IPS DF 6.9 (cell line): ENCODE results near the gene IPO13.

Experiments used
- DNase-seq: peaks from one replicate; pipeline ENCODE4 v3.0.0-alpha.2; 2013; ENCODE audit warnings: low read depth, low spot score
- H3K27ac ChIP-seq: one replicate; pipeline ENCODE4 v1.5.1; 2013; ENCODE audit warnings: low read length, control low read depth
- H3K27me3 ChIP-seq: 2 replicates; pipeline ENCODE4 v1.6.1; 2013; ENCODE audit warnings: mild to moderate bottlenecking, low read length; ENCODE audit not compliant: control insufficient read depth, insufficient read depth
- H3K36me3 ChIP-seq: 2 replicates; pipeline ENCODE4 v1.6.1; 2013; ENCODE audit warnings: low read length; ENCODE audit not compliant: control insufficient read depth, insufficient read depth
- H3K4me1 ChIP-seq: 2 replicates; pipeline ENCODE4 v1.6.1; 2013; ENCODE audit warnings: low read length; ENCODE audit not compliant: control insufficient read depth, insufficient read depth
- H3K4me3 ChIP-seq: 2 replicates; pipeline ENCODE4 v1.5.1; 2013; ENCODE audit warnings: mild to moderate bottlenecking, low read length
- H3K9me3 ChIP-seq: 2 replicates; pipeline ENCODE4 v1.6.1; 2013; ENCODE audit warnings: low read length, inconsistent platforms; ENCODE audit not compliant: control insufficient read depth, insufficient read depth
- WGBS: extraction: QIAGEN DNeasy Blood & Tissue Kit; methylation state at CpG from one replicate; pipeline ENCODE4 v1.1.7; 2013; ENCODE audit warnings: mixed read lengths, missing lambda C conversion rate; ENCODE audit not compliant: insufficient read length, insufficient coverage; 5-methylcytosine and 5-hydroxymethylcytosine counted together

The IPO13 gene

DNA sequence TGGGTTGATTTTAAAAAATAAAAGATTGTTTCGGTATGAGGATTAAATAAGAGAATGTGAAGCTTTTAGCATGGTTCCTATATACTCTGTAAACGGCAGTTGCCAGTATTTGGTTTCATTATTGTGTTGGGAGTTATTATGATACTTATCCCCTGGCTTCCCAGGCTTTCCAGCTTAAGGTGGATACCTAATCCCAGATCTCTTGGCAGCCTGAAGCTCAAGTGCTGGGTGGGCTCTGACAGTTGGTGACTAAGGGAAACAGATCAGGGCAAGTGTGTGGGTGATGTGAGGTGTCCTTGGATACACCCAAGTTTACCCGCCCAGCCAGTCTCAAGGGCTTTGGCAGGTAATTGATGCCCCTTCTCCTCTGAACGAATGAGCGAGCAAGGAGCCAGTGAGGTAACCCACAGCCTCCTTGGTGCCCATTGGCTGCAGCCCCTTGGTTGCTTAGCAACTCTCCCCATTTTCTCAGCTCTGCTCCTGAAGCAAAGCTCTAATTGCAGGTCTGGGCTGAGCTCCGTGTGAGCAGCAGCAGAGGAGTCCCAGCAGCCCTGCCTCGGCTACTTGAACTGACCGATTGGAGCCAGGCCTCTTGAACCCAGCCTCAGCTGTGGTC is 6.1 kb downstream of the IPO13 start:
- peaks cover 7% of the 10 kb centered on the region; the same call in 1 of the 2 replicates for H3K36me3 ChIP-seq
- 88% methylated on average over 2 of the region's 8 CpGs for WGBS
- peaks cover 4% of the 10 kb centered on the region for H3K4me1 ChIP-seq
- H3K4me3 ChIP-seq = no peak overlapping the region
- H3K27me3 ChIP-seq = no peaks in the 10 kb centered on the region
- no peaks in the 10 kb centered on the region for H3K9me3 ChIP-seq
- DNase-seq = no peak
- no peak overlapping the region for H3K27ac ChIP-seq

DNA sequence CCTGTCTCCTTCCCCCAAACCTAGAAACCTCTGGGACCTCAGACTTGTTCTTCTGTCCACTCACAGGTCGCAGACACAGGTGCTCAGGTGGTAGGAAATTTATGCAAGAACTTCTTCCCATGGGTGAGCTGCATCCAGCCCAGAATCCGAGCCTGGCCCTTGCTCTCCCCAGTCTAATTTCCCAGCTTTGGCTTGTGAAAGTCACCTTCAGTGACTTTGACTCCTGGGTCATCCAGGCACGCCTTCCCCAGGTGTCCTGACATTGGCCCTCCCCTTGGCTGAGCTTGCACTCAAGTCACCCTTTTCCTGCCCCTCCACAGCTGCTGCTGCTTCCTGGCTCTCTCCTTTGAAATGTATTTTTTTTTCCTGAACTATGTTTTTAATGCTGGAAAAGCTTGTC is 6.6 kb downstream of the IPO13 start:
- Histone ChIP-seq H3K4me1 (peaks cover 3% of the 10 kb centered on the region), H3K9me3 (no peaks in the 10 kb centered on the region), H3K27me3 (no peaks in the 10 kb centered on the region), H3K27ac (no peak overlapping the region), H3K36me3 (peaks cover 9% of the 10 kb centered on the region; the same call in 1 of the 2 replicates), H3K4me3 (no peak overlapping the region)
- no CpG with 5 or more reads among the region's 3 CpGs for WGBS
- no peak for DNase-seq

- H3K9me3 ChIP-seq = no peaks in the 10 kb centered on the region
- no peak overlapping the region for H3K27ac ChIP-seq
- WGBS = no CpG with 5 or more reads among the region's 5 CpGs
- no peak for DNase-seq
- H3K27me3 ChIP-seq = no peaks in the 10 kb centered on the region
- peaks cover 3% of the 10 kb centered on the region for H3K4me1 ChIP-seq
- no peak overlapping the region for H3K4me3 ChIP-seq
- H3K36me3 ChIP-seq = peaks cover 9% of the 10 kb centered on the region; the same call in 1 of the 2 replicates
Observed at GRCh38 chr1:43954036-43954435, 7.3 kb downstream of the IPO13 start.

DNA sequence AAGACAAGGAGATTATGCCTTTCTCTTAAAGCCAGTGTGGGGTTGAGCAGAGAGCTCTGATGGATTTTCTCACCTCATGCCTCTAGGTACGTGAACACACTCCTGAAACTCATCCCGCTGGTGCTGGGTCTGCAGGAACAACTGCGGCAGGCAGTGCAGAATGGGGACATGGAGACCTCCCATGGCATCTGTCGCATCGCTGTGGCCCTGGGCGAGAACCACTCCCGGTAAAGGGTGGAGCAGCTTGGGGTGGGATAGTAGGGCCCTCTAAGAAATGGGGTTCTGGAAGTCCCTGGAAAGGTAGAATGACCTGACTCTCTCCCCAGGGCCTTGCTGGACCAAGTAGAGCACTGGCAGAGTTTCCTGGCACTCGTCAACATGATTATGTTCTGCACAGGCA is 9.5 kb downstream of the IPO13 start:
- Histone ChIP-seq H3K27ac (no peak overlapping the region), H3K4me1 (peaks cover 3% of the 10 kb centered on the region), H3K36me3 (0 out of 2 replicates have a peak, but pooled peaks cover 9% of the 10 kb centered on the region), H3K27me3 (no peaks in the 10 kb centered on the region), H3K4me3 (no peak overlapping the region), H3K9me3 (no peaks in the 10 kb centered on the region)
- no peak for DNase-seq
- no CpG with 5 or more reads among the region's 8 CpGs for WGBS

- no peak overlapping the region for H3K4me3 ChIP-seq
- 0 out of 2 replicates have a peak, but pooled peaks cover 9% of the 10 kb centered on the region for H3K36me3 ChIP-seq
- WGBS = no CpG with 5 or more reads among the region's 7 CpGs
- no peaks in the 10 kb centered on the region for H3K9me3 ChIP-seq
- no peak overlapping the region for H3K27ac ChIP-seq
- no peak for DNase-seq
- peaks cover 3% of the 10 kb centered on the region for H3K4me1 ChIP-seq
- no peaks in the 10 kb centered on the region for H3K27me3 ChIP-seq
Observed at GRCh38 chr1:43957407-43958040, 10.8 kb downstream of the IPO13 start.

DNA sequence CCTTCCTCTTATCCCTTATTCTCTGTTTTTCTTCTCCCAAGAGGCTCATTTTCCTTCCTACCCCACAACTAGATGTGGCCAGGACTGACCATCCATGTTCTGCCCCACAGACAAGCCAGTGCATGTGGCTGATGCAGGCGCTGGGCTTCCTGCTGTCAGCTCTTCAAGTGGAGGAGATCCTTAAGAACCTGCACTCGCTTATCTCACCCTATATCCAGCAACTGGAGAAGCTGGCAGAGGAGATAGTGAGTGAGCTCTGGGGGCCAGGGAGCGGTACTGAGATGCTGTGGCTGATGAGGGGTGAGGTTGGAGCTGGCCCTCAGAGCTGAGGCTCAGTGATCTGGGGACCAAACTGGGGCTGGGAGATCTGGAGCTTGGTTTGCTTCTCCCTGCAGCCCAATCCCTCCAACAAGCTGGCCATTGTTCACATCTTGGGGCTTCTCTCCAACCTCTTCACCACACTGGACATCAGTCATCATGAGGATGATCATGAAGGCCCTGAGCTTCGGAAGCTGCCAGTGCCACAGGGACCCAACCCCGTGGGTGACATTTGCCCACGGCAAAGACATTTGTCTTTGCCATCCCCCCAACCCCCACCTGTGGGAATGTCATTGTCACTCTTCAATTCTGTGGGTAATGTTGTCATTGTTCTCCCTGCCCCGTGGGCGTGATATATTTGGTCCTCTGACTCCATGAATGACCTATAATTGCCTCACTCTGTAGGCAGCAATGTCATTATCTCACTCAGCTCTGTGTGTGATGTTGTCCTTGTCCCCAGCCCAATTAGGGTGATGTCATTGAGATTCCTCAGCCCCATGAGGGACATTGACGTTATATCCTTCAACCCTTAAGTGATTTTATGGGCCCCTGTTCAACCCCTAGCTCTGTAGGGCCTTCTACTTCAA is 11.9 kb downstream of the IPO13 start:
- no peaks in the 10 kb centered on the region for H3K9me3 ChIP-seq
- no peaks in the 10 kb centered on the region for H3K4me1 ChIP-seq
- DNase-seq = no peak
- WGBS = no CpG with 5 or more reads among the region's 9 CpGs
- no peak overlapping the region for H3K4me3 ChIP-seq
- H3K27ac ChIP-seq = no peak overlapping the region
- 0 out of 2 replicates have a peak, but pooled peaks cover 9% of the 10 kb centered on the region for H3K36me3 ChIP-seq
- H3K27me3 ChIP-seq = no peaks in the 10 kb centered on the region

DNA sequence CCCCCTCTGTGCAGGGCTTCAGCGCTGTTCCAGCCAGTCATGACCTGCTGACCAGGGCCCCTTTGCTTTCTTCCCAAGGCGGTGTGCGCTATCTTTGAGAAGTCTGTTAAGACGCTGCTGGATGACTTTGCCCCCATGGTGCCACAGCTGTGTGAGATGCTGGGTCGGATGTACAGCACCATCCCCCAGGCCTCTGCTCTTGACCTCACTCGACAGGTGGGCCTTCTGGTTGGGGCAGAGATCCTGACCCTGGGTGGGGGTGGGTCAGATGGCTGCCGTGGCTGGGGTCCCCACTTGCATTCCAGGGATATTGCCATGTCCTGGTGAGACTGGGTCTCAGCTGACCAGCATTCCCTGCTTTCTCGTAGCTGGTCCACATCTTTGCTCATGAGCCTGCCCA is 14.0 kb downstream of the IPO13 start:
- DNase-seq = no peak
- WGBS = no CpG with 5 or more reads among the region's 8 CpGs

GRCh38 chr1:43961692-43962091 is 14.9 kb downstream of the IPO13 start:
- Histone ChIP-seq H3K9me3 (no peaks in the 10 kb centered on the region), H3K4me1 (no peaks in the 10 kb centered on the region), H3K36me3 (0 out of 2 replicates have a peak, but pooled peaks cover 9% of the 10 kb centered on the region), H3K27me3 (no peaks in the 10 kb centered on the region), H3K27ac (no peak overlapping the region), H3K4me3 (no peak overlapping the region)
- DNase-seq = no peak
- WGBS = no CpG with 5 or more reads among the region's 3 CpGs

More for the DNA sequence above, 14.0 kb downstream of the IPO13 start:
- no peak overlapping the region for H3K27ac ChIP-seq
- H3K4me1 ChIP-seq = no peaks in the 10 kb centered on the region
- 0 out of 2 replicates have a peak, but pooled peaks cover 9% of the 10 kb centered on the region for H3K36me3 ChIP-seq
- no peaks in the 10 kb centered on the region for H3K27me3 ChIP-seq
- H3K9me3 ChIP-seq = no peaks in the 10 kb centered on the region
- H3K4me3 ChIP-seq = no peak overlapping the region

DNA sequence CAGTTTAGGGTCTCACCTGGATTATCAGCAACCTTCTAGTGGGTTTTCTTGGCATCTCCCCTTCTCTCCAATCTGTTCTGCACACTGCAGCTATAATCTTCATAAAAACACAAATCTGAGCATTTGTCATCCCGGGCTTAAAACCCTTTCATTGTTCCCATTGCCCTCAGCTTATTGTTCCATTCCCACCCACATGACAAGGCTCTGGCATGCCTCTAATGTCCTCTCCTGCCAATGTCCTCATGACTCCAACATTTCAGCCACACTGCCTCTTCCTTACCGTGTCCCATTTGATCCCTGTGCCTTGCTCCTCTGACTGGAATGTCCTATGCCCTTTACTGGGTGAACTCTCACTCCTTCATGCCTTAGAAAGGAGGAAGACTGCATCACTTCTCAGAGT is 15.6 kb downstream of the IPO13 start:
- Histone ChIP-seq H3K36me3 (peaks cover 7% of the 10 kb centered on the region; the same call in 1 of the 2 replicates), H3K9me3 (no peaks in the 10 kb centered on the region), H3K27me3 (no peaks in the 10 kb centered on the region), H3K27ac (no peak overlapping the region), H3K4me1 (no peaks in the 10 kb centered on the region), H3K4me3 (no peak overlapping the region)
- no CpG with 5 or more reads among the region's 2 CpGs for WGBS
- DNase-seq = no peak

GRCh38 chr1:43963006-43963405 is 16.3 kb downstream of the IPO13 start:
- Histone ChIP-seq H3K4me3 (no peak overlapping the region), H3K36me3 (no peaks in the 10 kb centered on the region; the same call in 1 of the 2 replicates), H3K4me1 (no peaks in the 10 kb centered on the region), H3K27me3 (no peaks in the 10 kb centered on the region), H3K9me3 (no peaks in the 10 kb centered on the region), H3K27ac (no peak overlapping the region)
- WGBS = no CpG with 5 or more reads among the region's 3 CpGs
- DNase-seq = no peak
